ENCODE data around the gene ALK. TPM values are rescaled to one million over a fixed set of nuclear protein-coding genes. Genes with fewer than 3 reads are reported as not detected.

The ALK gene
- total RNA-seq, 1 donor from 2014 or later = 0.14 TPM

- H3K27me3 ChIP-seq (ENCODE audit: low read depth) = peaks cover 9% of the 10 kb centered on the region
- H3K36me3 ChIP-seq = no peaks in the 10 kb centered on the region
- H3K4me1 ChIP-seq = no peaks in the 10 kb centered on the region
- no peaks in the 10 kb centered on the region for H3K9me3 ChIP-seq (replicated peaks)
- no peak for TF ChIP-seq CTCF (IDR thresholded peaks at IDR 0.05; ENCODE audit: borderline replicate concordance)
- no peak overlapping the region for H3K27ac ChIP-seq (replicated peaks)
- intact Hi-C loops (cut with micrococcal nuclease) = no loop called here
- no peak for DNase-seq
- H3K4me3 ChIP-seq = no peak overlapping the region
Measured at GRCh38 chr2:29561181-29561580, 360.2 kb downstream of the ALK start.

- intact Hi-C loops (cut with micrococcal nuclease) = no loop called here
- no peak for TF ChIP-seq CTCF (IDR thresholded peaks at IDR 0.05; ENCODE audit: borderline replicate concordance)
- Histone ChIP-seq H3K4me3 (no peak overlapping the region), H3K27ac (replicated peaks) (no peak overlapping the region), H3K4me1 (no peaks in the 10 kb centered on the region), H3K27me3 (ENCODE audit: low read depth) (peaks cover 10% of the 10 kb centered on the region), H3K36me3 (no peaks in the 10 kb centered on the region), H3K9me3 (replicated peaks) (no peaks in the 10 kb centered on the region)
- DNase-seq = no peak
Measured at GRCh38 chr2:29560566-29560965, 360.8 kb downstream of the ALK start.

- Histone ChIP-seq H3K4me1 (no peaks in the 10 kb centered on the region), H3K27ac (replicated peaks) (no peak overlapping the region), H3K4me3 (no peak overlapping the region), H3K9me3 (replicated peaks) (no peaks in the 10 kb centered on the region), H3K36me3 (no peaks in the 10 kb centered on the region), H3K27me3 (ENCODE audit: low read depth) (peaks cover 10% of the 10 kb centered on the region)
- DNase-seq = no peak
- intact Hi-C loops (cut with micrococcal nuclease) = no loop called here
- no peak for TF ChIP-seq CTCF (IDR thresholded peaks at IDR 0.05; ENCODE audit: borderline replicate concordance)
Measured at GRCh38 chr2:29560030-29560429, 361.4 kb downstream of the ALK start.

GRCh38 chr2:29559578-29559977 lies 361.8 kb downstream of the ALK start:
- intact Hi-C loops (cut with micrococcal nuclease) = no loop called here

GRCh38 chr2:29558097-29558496 lies 363.3 kb downstream of the ALK start:
- DNase-seq = no peak
- Histone ChIP-seq H3K4me3 (no peak overlapping the region), H3K9me3 (replicated peaks) (no peaks in the 10 kb centered on the region), H3K36me3 (no peaks in the 10 kb centered on the region), H3K4me1 (no peaks in the 10 kb centered on the region), H3K27me3 (ENCODE audit: low read depth) (peaks cover 10% of the 10 kb centered on the region), H3K27ac (replicated peaks) (no peak overlapping the region)
- intact Hi-C loops (cut with micrococcal nuclease) = no loop called here
- no peak for TF ChIP-seq CTCF (IDR thresholded peaks at IDR 0.05; ENCODE audit: borderline replicate concordance)

More at GRCh38 chr2:29559578-29559977, 361.8 kb downstream of the ALK start:
- Histone ChIP-seq H3K27me3 (ENCODE audit: low read depth) (peaks cover 10% of the 10 kb centered on the region), H3K27ac (replicated peaks) (no peak overlapping the region), H3K4me3 (no peak overlapping the region), H3K9me3 (replicated peaks) (no peaks in the 10 kb centered on the region), H3K4me1 (no peaks in the 10 kb centered on the region), H3K36me3 (no peaks in the 10 kb centered on the region)
- no peak for DNase-seq
- TF ChIP-seq CTCF (IDR thresholded peaks at IDR 0.05; ENCODE audit: borderline replicate concordance) = no peak

GRCh38 chr2:29557268-29557667 lies 364.1 kb downstream of the ALK start:
- Histone ChIP-seq H3K9me3 (replicated peaks) (no peaks in the 10 kb centered on the region), H3K4me1 (no peaks in the 10 kb centered on the region), H3K27ac (replicated peaks) (no peak overlapping the region), H3K36me3 (no peaks in the 10 kb centered on the region), H3K27me3 (ENCODE audit: low read depth) (peaks cover 14% of the 10 kb centered on the region), H3K4me3 (no peak overlapping the region)
- intact Hi-C loops (cut with micrococcal nuclease) = no loop called here
- no peak for DNase-seq
- TF ChIP-seq CTCF (IDR thresholded peaks at IDR 0.05; ENCODE audit: borderline replicate concordance) = no peak

Measured in left ventricle myocardium inferior (tissue), 1 donor.